ENCODE data around the gene LGI4. TPM values are rescaled to one million over a fixed set of nuclear protein-coding genes. Genes with fewer than 3 reads are reported as not detected.

LGI4 gene
- total RNA-seq, 1 experiment from 2014 or later: 0.32 TPM

GRCh38 chr19:35088131-35088913, 46.5 kb downstream of the LGI4 start (continued):
- no peak for TF ChIP-seq CTCF (IDR thresholded peaks at IDR 0.05 in 2 of 3, conservative IDR thresholded peaks at IDR 0.05 in 1 of 3; ENCODE audit: borderline replicate concordance in 1 of 3, insufficient read depth in 1 of 3, low read depth in 2 of 3, low read length in 2 of 3)
- no peak for TF ChIP-seq EZH2 (IDR thresholded peaks at IDR 0.05)
- TF ChIP-seq ZFX (IDR thresholded peaks at IDR 0.05): no peak
- TF ChIP-seq EZH2phosphoT487 (IDR thresholded peaks at IDR 0.05; ENCODE audit: borderline replicate concordance): no peak

GRCh38 chr19:35087393-35087792, 47.5 kb downstream of the LGI4 start:
- TF ChIP-seq ZFX (IDR thresholded peaks at IDR 0.05): no peak
- no peak for TF ChIP-seq JUND (IDR thresholded peaks at IDR 0.05)
- no peak for TF ChIP-seq CEBPB (IDR thresholded peaks at IDR 0.05; ENCODE audit: low read depth)
- TF ChIP-seq EZH2 (IDR thresholded peaks at IDR 0.05): no peak
- CTCF ChIA-PET: interaction anchor here (1.0 to 1.4 kb wide), 3 partner anchors 20 to 43 kb away, joined by 3 to 5 read pairs (median 4); no protein-coding TSS in a partner anchor

More at GRCh38 chr19:35087393-35087792, 47.5 kb downstream of the LGI4 start:
- DNase-seq (ENCODE audit: low read depth, low spot score): no peak
- no peak overlapping the region for H3K27ac ChIP-seq (ENCODE audit: low read depth, low read length)
- ChIA-PET RAD21 (ENCODE audit: low non-redundant PET in 1 of 2, low total read pairs in 2 of 2, uncharacterized antibody in 2 of 2, unreplicated experiment in 2 of 2) (no interaction called here), POLR2A (no interaction called here)
- no peak overlapping the region for H3K9ac ChIP-seq (ENCODE audit: low read length)
- no peaks in the 10 kb centered on the region for H4K20me1 ChIP-seq (ENCODE audit: insufficient read depth)
- no peak; the same call in 1 of the 2 replicates for ATAC-seq
- H3K4me1 ChIP-seq (ENCODE audit: control insufficient read depth in 1 of 2, insufficient read depth in 2 of 2, low read length in 2 of 2): peaks cover 0 to 17% of the 10 kb centered on the region in 2 experiments; a peak in 2 of 4 replicates
- H3K79me2 ChIP-seq (ENCODE audit: insufficient read depth, low read length): no peaks in the 10 kb centered on the region
- no TSS peak for BruUV-seq (replicated peaks)
- intact Hi-C loops (cut with micrococcal nuclease): no loop called here
- H3K9me2 ChIP-seq (ENCODE audit: insufficient read depth): no peaks in the 10 kb centered on the region
- no peak overlapping the region for H3K4me3 ChIP-seq (replicated peaks in 1 of 2; ENCODE audit: low read depth in 1 of 2, low read length in 2 of 2)
- no peak overlapping the region for H3K4me2 ChIP-seq (ENCODE audit: low read length)
- H3K9me3 ChIP-seq (ENCODE audit: control insufficient read depth in 1 of 2, insufficient read depth in 1 of 2, low read depth in 1 of 2, low read length in 2 of 2): no peaks in the 10 kb centered on the region
- H3K36me3 ChIP-seq (ENCODE audit: control insufficient read depth in 1 of 2, insufficient read depth in 2 of 2, low read length in 2 of 2): no peaks in the 10 kb centered on the region
- no peak overlapping the region for H2AFZ ChIP-seq (ENCODE audit: low read depth, low read length, poor library complexity, severe bottlenecking)
- no peaks in the 10 kb centered on the region for H3K27me3 ChIP-seq (ENCODE audit: insufficient read depth, low read length)
